CD4-positive, alpha-beta T cell treated with Interleukin-15 for 1 hour (primary cell): ENCODE data around the gene SSBP3.

Source experiments
- DNase-seq: peaks from one replicate; pipeline ENCODE4 v3.0.0-alpha.2; 2020

Gene SSBP3

DNA sequence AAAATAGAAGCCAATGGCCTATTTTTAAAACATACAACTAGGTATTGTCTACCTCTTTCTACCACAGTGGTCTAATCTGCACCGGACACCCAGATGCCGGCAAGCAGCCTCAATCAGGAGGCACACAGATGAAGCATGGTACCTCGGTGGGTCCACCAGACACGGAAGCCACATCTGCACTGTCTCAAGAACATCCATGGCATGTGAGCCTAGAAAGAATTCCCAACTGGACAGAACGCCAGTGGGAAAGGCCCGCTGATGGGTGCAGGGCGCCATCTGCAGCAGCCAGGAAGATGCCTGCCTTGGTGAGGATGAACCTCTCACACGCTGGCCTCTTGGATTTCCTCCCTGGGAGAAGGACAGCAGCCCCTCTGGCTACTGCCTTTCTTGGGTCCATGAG is 126.7 kb downstream of the SSBP3 start:
- DNase-seq = no peak

DNA sequence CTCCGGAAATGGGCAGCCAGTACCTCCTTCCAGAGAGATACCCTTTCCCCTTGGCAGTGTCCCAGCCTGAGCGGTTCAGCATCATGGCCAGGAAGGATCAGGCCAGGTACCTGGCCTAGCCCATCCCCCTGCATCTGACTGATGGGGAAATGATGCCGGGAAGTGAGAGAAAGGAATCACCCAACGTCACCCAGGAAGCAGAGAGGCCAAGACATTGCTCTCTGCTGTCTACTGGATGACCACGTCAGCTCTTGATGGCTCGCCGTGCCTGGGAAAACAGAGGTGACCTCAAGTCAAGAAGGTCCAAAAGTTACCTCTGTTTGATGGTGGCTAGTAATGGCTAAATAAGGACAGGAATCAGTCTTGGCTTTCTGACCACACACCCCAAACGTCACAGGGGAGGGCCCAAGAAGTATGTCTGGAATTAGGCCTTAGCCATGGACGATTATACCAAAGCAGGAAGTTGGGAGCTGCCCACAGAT is 127.2 kb downstream of the SSBP3 start:
- DNase-seq = no peak

DNA sequence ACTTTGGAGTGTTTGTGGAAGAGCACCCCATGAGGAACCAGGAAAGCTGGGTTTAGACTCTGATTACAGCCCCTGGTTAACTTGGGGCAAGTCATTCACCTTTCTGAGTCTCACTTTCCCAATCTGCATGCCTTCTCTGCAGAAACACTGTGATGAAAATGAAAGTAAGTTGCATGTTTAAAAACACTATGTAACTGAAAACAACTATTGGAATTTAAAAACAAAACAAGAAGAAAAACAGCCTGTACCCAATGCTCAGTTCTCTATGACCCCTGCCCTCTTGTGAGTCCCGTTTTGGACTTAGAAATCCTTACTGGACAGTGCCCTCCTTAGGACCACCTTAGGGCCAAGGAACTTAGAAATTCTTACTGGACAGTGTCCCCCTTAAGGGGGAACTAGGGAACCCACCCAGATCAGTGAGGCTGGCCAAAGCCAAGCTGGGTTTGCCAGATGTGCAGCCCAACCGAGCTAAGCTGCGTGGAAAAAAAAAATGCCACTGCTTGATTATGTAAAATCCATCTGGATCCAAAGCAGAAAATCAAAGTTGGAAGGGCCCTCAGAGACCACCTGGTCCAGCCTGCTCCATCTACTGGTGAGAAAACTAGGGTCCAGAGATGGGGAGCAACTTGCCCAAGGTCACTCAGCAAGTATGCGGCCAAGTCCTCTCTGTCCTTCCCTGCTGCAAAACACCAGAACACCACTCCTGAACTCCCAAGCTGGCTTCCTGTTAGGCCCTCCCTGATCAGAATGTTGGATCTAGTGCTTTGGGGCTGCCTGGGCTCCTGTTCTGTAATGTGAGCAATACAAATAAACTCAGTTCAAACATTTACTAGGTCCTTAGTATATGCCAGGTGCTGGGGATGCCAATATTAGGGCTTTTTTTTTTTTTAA is 128.5 kb downstream of the SSBP3 start:
- no peak for DNase-seq

DNA sequence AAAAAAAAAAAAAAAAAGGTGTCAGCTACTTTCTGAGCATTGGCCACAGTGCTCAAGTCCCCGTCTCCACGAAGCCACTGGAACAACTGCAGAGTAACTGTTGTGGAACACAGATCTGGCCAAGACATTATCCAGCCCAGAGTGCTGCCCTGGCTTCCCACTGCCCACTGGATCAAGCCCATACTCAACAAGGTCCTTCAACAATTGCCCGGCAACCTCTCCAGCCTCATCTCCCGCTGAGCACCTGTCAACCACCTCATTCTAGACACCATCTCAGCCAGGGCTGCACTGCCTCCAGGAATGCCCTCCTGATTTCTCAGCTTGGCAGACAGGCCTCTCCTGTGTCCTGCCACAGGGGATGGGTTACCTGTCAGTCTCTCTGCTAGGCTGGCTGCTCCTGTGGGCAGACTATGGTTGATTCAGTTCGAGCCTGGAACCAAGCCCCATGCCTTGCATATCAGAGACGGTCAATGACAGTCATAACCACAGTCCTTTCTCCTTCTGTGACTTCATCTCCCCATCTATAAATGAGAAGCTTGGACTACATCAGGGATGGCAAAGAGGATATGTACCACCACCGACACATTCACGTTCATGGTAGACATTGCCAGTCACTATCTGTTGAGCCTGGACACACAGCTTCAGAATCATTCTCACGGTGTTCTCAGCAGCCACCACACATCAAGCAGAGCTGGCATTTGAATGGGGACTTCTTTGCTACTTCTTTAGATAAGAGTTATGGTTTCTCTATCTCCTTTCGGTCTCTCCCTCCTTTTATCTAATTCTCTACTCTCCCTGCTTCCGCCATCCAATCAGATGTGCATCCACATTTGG is 129.4 kb downstream of the SSBP3 start:
- DNase-seq = no peak

DNA sequence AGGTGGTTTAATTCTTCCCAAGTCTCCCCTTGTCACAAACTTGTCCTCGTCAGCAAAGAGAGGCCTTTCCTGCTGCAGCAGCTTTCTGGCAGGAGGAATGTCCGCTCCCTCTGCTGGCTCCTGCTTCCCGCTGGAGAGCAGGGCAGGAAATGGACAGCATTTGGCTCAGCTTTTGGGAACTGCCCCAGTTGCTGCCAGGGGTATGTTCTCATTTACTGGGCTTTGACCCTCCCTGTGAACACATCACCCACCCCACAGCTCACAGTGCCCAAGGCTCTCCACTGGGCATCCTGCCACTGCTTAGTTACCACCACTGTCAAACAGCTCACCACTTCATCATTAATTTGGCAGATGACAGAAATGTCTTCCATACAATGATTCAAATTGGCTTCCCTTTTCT is 130.8 kb downstream of the SSBP3 start:
- no peak for DNase-seq

DNA sequence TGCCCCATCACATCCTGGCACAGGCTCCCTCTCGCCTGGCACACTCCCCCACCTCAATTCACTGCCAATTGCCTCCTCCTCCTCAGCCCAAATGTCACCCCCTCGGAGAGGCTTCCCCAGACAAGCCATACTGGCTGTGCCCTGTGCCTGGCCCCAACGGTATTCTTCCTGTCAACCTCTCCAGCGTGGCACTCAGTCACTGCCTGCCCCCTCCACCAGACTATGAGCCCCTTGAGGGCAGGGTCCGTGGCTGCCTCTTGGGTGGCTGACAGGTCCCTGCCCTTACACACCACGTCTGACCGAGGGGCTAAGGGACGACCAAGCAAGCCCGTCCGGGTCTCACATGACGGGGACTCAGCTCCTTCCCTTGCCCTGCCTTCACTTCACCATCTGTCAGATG is 131.3 kb downstream of the SSBP3 start:
- DNase-seq = no peak

DNA sequence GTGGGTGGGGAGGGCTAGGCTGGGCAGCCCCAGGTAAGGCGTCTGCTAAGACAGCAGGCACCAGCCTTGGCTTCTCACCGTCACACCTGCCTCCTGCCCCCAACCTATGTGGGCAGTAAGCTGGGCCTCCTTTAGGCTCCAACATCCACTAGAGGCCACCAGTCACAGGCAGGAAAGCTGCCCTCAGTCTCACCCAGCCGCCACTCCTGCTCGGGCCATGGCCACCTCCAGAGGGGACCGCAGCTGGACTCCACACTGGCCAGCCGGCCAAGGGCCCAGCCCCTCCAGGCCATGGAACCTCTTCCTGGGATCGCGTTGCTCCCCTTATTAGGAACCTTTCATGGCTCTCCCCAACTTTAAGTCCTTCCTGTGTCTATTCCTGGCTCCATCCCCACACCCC is 131.7 kb downstream of the SSBP3 start:
- no peak for DNase-seq

DNA sequence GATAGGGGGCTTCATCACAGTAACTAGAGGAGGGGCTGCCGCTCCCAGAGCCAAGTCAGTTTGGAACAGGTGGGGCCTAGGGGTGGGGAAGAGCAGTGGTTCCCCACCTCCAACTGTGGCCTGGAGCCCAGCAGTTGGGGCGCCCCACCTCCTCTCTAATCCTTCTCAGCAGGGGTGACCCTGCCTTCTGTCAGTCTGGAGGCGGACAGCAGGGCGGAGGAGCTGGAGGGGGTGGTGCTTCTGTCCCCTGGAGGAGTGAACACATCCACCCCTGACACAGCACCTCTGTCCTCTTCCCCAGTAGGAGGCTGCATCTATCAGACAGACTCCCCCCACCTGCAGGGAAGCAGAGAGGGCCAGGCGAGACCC is 132.4 kb downstream of the SSBP3 start:
- DNase-seq = no peak

DNA sequence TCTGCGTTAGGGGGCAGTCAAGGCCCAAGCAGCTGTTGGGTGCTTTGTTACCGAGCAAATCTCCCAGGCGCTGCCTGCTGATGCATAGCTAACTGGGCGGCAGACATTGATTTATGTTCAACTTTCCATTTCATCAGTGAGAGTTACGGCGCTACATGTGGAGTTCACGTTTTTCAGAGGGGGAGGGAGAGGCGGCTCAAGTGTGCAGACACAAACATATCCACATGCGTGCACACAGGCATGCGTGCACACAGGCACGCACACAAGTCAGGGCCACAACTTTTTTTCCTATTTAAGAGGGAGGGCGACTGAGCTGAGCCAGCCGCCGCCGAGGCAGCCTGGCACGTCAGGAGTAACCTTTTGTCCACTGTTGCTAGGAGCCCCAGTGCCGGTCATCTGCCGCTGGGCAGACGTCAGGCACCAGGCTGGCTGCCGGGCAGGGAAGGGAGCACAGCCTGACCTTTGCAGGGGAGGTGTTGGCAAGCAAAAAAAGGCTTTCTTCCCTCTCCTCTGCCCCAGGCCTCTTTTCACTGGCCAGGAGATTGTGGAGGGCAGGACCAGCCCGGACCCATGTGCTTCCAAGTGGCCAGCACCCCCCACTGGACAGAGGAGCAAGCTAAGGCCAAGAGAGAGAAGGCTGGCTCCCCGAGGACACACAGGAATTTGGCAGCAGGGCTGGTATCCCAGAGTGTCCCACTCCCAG is 133.0 kb downstream of the SSBP3 start:
- DNase-seq = no peak

DNA sequence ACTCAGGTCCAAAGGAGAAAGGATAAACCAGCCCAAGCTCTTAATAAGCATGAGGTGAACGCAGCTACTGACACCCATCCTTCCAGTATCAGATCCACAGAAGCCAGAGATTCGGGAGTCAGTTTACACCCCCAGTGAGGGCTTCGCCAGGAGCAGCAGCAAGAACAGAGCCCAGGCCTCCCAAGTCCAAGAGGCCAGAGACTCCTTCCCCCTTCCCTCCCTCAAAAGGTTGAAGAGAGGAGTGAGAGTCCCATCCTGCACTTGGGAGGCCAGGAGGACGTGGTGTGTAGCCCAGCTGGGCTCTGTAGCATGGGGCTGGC is 133.5 kb downstream of the SSBP3 start:
- no peak for DNase-seq

DNA sequence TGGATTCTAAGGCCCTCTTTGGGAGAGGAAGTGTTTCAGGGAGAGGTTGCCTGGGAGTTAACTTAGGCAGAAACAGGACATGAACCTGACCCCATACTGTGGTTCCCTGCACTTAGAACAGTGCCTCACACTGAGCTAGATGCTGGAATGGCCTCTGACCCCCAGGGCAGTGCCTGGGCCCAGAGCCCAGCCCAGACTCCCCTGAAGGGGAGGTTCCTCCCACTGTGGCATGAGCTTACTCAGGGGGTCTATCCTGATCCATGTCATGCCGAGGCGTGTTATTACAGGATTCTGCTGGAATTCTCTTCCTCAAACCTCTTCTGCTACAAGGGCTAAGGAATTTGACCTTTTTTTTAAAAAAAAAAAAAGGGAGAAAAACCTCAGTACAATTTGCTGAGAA is 134.1 kb downstream of the SSBP3 start:
- no peak for DNase-seq

DNA sequence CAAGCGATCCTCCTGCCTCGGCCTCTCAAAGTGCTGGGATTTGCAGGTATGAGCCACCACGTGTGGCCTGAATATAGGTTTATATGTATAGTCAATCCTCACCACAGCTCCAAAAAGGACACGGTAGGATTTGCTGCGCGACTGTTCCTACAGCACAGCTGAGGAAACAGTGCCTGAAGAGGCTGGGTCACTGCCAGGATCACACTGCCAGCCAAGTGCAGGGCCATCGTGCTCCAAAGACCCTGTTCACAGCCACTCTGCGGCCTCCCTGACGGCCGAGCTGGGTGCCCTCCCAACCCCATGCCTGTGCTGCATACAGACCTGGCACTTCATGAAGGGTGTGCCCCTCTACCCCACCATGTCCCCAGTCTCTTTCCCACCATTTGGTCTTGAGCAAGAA is 134.9 kb downstream of the SSBP3 start:
- DNase-seq = no peak

DNA sequence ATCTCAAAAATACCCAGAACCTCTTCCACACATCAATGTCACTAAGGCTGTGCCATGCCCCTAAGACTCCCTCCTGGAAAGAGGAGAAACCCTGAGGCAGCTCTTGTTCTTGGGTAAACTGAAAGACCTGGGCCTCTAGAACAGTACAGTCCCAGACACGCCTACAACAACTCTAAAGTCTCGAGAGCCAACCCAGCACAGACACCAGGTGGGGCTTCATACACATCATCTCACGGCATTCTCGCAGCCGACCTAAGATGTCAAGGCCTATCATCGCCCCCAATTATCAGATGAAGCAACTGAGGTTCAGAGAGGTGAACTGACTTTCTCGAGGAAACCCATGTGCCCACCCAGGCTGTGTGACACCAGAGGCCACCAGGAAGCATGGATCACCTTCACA is 135.7 kb downstream of the SSBP3 start:
- no peak for DNase-seq

DNA sequence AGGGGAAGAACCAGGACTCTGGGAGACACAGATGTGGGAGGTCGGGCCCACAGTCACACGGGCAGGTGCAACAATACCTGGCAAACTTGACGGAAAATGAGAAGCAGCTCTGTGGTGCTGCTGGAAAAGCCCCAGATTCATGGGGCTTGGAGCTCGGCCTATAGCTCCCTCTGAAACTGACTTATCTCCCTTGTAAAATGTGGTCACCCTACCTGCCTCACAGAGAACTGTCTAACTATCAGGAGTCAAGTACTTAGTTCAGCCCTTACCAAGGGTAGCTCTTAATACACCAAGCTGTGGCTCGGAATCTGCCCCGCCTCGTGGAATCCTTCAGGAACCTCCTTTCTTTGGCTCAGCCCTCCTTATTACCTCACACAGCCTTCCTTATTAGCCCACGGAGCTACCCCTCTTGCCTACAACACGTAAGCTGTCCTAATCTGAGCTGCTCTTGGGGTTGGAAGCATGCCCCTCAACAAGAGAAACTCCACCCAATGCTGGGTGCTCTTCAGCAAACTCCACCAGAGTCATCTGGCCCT is 137.4 kb downstream of the SSBP3 start:
- DNase-seq = no peak

DNA sequence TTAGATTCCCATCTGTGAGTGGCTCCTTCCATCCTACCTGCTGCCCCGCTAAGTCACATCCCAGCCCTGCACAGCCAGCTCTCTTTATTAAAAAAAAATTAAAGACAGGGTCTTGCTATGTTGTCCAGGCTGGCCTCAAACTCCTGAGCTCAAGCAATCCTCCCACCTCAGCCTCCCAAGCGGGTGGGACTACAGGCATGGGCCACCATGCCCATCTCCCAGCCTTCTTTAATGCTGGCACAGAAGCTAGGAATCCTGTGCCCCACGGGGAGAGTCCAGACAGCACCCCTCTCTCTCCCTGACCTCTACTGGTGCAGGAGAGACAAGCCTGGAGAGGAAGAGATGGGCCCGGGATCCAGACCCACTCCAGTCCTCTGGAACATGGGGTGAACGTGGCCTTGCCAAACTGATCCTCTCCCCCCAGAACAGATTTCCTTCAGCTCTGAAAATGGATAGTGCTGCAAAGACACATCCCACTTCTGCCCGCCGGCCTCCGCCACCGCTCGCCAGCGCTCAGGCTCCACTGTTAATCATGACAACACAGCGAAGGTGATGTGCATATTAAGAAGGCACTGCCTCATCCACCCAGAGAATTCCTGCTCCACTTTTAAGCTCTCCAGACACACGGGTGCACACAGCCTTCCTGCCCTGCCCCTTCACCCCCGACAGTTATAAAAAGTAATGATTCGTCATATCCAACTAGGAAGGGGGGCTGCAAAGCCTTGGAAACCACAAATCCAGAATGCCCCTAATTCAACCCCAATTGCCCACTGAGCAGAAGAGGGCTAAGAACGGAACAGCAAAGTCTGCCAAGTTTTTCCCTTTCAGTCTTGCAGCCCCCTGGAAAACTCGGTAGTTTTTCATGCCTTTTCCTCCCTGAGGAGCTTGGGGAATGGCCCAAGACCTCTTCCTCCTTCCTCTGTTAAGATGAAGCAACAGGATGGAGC is 138.1 kb downstream of the SSBP3 start:
- no peak for DNase-seq

DNA sequence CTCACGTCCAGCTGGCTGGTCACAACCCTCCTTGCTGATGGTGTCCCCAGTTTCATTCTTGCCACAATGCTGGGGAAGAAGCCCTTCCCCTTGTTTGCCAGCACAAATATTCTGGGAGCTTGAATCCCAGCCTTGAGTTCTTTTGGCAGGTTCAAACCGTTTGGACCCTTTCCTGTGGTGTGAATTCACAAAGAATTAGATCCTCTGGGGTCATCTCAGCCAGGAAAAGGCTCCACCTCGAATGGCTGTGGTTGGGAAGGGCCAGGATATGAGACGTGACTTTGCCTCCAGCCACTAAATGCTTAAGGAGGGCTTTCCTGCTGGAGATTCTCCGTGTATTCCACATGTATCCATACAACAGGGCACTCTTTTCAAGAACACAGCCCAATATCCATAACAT is 139.3 kb downstream of the SSBP3 start:
- no peak for DNase-seq

DNA sequence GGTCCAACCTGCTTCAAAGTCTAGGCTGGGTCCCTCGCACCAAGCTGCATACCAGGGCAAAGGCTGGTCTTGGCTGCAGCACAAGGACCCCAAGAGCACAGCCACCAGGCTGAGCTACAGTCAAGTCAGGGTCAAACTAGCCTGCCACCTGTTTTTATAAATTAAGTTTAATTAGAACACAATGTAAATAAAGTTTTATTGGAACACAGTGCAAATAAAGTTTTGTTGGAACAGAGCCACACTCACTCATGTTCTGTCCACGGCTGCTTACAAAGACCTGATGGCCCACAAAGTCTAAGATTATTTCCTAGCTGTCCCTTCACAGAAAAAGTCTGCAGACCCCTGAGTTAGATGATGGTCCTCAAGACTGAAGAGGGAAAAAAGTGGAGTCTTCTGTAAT is 140.0 kb downstream of the SSBP3 start:
- DNase-seq = no peak

DNA sequence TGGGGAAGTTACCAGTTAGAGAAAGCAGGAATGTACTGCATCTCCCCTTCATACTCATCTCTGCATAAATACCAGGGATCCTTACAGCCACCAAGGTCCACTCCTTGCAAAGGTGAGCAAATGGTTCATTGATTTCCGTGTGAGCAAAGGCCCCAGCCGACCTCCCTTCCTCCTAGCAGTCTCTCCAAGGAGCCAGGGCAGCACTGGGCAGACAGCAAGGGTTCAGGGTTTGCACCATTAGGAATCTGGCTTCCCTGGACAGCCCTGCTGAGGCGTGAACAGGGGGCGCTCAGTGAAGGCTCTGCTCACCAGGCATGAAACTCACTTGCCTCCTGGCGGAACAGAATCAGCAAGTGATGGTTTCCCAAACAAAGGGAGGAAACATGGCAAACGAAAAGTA is 140.5 kb downstream of the SSBP3 start:
- DNase-seq = no peak

DNA sequence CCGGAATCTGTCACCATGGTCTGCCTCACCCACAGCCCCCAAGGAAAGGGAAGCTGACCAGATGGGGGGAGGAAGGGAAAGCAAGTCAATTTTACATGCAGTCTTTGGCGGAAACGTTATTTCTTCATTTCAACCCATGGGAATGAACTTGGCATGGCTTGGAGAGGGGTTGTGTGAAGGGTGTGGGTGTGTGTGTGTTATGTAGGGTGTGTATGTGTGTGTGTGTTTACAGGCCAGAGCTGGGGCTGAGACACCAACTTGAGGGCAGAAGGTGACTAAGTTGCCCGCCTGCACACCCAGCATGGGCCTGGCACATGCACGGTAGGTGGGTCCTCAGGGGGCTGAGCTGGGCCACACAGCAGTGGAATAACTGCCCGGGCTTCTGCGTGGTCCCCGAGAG is 141.1 kb downstream of the SSBP3 start:
- DNase-seq = no peak

DNA sequence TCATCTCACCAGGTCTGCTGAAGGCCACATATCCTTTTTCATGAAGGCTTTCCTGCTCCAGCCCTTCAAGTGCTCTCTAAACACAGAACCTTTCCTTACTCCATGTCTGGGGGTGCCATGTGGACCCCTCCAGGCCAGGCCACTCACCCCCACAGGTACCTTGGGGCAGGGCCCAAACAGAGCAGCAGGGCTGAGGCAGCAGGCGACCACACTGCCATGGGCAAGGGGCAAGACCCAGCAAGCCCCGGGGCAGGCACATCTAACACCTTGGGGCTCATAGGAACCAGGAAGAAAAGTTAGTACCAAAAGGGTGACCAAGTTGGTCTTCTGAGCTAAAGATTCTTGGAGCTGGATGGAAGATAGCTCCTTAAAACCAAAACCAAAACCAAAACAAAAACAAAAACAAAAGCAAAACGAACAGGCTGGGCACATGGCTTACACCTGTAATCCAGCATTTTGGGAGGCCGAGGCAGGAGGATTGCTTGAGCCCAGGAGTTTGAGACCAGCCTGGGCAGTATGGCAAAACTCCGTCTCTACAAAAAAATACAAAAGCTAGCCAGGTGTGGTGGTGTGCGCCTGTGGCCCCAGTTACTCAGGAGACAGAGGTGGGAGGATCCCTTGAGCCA is 142.5 kb downstream of the SSBP3 start:
- DNase-seq = no peak

DNA sequence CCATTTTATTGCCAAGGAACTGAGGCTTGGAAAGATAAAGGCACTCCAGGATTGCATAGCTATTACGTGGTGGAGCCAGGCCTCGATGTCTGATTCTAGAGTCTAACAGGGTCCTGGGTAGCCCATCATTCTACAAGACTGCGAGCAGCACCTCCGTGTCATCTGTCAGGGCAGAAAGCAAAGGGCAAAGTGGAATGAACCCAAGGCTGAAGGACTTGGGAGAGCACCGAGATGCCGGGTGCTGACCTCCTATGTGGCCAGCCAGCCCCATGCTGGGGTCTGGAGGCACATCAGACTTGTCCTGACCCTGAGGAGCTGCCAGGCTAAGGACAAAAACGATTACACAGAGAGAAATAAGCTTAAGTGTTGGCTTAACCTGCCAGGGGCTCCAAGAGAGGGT is 143.9 kb downstream of the SSBP3 start:
- no peak for DNase-seq

DNA sequence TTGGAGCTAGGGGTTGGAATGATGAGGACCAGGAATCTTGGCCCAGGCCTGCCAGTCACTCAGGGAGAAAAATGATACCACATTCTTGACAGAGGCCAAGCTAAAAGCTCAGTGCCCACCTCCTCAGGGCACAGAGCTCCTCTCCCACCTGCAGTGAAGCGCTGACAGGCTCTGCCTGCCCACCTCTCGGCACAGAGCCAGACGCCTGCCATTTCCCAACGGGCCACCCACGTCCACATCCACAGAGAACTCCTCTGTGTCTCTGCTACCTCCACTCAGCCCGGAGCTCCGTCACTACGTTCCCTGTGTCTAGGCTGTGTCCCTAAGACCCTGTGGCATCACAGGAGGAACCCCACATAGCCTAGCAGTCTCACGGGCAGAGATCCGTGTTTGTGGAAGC is 145.4 kb downstream of the SSBP3 start:
- no peak for DNase-seq
